ENCODE data around the gene MROH2B. TPM values are rescaled to one million over a fixed set of nuclear protein-coding genes. Genes with fewer than 3 reads are reported as not detected.

The MROH2B gene
- total and polyA plus RNA-seq, 2 donors (not counting 3 experiments of a cell fraction or from before 2014, with no cell fraction given): not detected

DNA sequence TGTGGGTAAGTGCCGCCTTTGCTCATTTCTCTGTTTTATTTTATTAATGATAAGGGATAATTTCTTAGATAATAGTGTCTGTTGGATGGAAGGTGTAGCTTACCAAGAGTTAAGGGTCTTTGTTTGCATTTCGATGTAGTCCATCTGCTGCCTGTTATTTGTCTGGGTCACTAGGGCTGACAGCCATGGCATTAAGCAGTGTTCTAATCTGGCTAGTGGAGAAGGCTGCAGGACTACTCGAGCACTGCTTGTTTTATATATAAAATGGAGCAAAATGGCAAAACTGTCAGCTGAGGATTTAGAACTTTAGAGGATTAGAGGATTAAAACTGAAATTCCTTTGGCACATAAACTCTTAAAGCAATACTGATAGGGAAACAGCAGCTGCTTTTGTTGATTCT is 94.3 kb downstream of the MROH2B start:
- H3K27me3 ChIP-seq (ENCODE audit: control insufficient read depth in 2 of 2, insufficient read depth in 2 of 2, low read length in 2 of 2): no peaks in the 10 kb centered on the region
- POLR2A ChIA-PET: no interaction called here
- H3K36me3 ChIP-seq (ENCODE audit: control insufficient read depth in 2 of 2, extremely low read depth in 1 of 2, insufficient read depth in 2 of 2, low read length in 2 of 2): no peaks in the 10 kb centered on the region
- CTCF ChIA-PET: no interaction called here
- no peak overlapping the region for H3K9ac ChIP-seq (replicated peaks; ENCODE audit: extremely low read depth, insufficient read depth, low read length)
- no peaks in the 10 kb centered on the region for H3K79me2 ChIP-seq (ENCODE audit: control insufficient read depth, insufficient read depth, low read length)
- H3K9me1 ChIP-seq (replicated peaks; ENCODE audit: control insufficient read depth, extremely low read depth, insufficient read depth, low read length): no peaks in the 10 kb centered on the region
- H3K27ac ChIP-seq (ENCODE audit: insufficient read depth, low read depth, low read length): no peak overlapping the region
- dilution Hi-C loops (cut with MboI; ENCODE audit: extremely low pct_ligation_motif_present, low sequenced_read_pairs) (no loop called here), intact Hi-C loops (cut with micrococcal nuclease) (no loop called here)
- TF ChIP-seq JUN (IDR thresholded peaks at IDR 0.05; ENCODE audit: borderline replicate concordance, insufficient read depth, insufficient read length, low read depth) (no peak), POLR2AphosphoS5 (IDR thresholded peaks at IDR 0.05; ENCODE audit: insufficient read depth, low read depth, low read length) (no peak), GATA2 (IDR thresholded peaks at IDR 0.05; ENCODE audit: insufficient read depth, insufficient read length, low read depth, low read length) (no peak), POLR2A (IDR thresholded peaks at IDR 0.05; ENCODE audit: low read depth, low read length) (no peak), FOS (IDR thresholded peaks at IDR 0.05; ENCODE audit: borderline replicate concordance, insufficient read depth, low read length) (no peak), MYC (IDR thresholded peaks at IDR 0.05; ENCODE audit: low read depth, low read length) (no peak), EZH2 (IDR thresholded peaks at IDR 0.05; ENCODE audit: borderline replicate concordance, low read depth, low read length, severe bottlenecking) (no peak)
- TF ChIP-seq, protein P1, sequence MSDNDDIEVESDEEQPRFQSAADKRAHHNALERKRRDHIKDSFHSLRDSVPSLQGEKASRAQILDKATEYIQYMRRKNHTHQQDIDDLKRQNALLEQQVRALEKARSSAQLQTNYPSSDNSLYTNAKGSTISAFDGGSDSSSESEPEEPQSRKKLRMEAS (IDR thresholded peaks at IDR 0.05; ENCODE audit: insufficient read depth, insufficient read length): no peak
- TF ChIP-seq, protein P2, sequence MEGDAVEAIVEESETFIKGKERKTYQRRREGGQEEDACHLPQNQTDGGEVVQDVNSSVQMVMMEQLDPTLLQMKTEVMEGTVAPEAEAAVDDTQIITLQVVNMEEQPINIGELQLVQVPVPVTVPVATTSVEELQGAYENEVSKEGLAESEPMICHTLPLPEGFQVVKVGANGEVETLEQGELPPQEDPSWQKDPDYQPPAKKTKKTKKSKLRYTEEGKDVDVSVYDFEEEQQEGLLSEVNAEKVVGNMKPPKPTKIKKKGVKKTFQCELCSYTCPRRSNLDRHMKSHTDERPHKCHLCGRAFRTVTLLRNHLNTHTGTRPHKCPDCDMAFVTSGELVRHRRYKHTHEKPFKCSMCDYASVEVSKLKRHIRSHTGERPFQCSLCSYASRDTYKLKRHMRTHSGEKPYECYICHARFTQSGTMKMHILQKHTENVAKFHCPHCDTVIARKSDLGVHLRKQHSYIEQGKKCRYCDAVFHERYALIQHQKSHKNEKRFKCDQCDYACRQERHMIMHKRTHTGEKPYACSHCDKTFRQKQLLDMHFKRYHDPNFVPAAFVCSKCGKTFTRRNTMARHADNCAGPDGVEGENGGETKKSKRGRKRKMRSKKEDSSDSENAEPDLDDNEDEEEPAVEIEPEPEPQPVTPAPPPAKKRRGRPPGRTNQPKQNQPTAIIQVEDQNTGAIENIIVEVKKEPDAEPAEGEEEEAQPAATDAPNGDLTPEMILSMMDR (IDR thresholded peaks at IDR 0.05; ENCODE audit: extremely low read depth in 1 of 2, insufficient read depth in 1 of 2, low read depth in 1 of 2, low read length in 2 of 2): no peak
- DNase-seq (ENCODE audit: low read depth, low spot score) (no peak), FAIRE-seq (no peak)
- no peaks in the 10 kb centered on the region for H3K9me3 ChIP-seq (replicated peaks; ENCODE audit: control insufficient read depth, insufficient read depth, low read length)
- no peak overlapping the region for H3K4me2 ChIP-seq (ENCODE audit: insufficient read depth, low read length)
- no peak overlapping the region for H3K4me3 ChIP-seq (replicated peaks in 1 of 3; ENCODE audit: insufficient read depth in 1 of 3, low read depth in 1 of 3, low read length in 3 of 3)
- H3K4me1 ChIP-seq (ENCODE audit: control insufficient read depth, extremely low read depth, insufficient read depth, low read length): no peaks in the 10 kb centered on the region
- no peaks in the 10 kb centered on the region for H4K20me1 ChIP-seq (replicated peaks; ENCODE audit: control insufficient read depth, extremely low read depth, insufficient read depth, low read length)
- no TSS peak for BruUV-seq (replicated peaks)
- no peak overlapping the region for H2AFZ ChIP-seq (ENCODE audit: low read depth, low read length)
